Spleen (tissue), 11 donors: Measurements from ENCODE around the gene OSBPL8. TPM values are rescaled to one million over a fixed set of nuclear protein-coding genes. Genes with fewer than 3 reads are reported as not detected.

Experiments used
- DNase-seq: peaks from one replicate; pipeline ENCODE4 v3.0.0-alpha.2; 2020
- H3K27ac ChIP-seq, 8 donors: fragments of 200-600 bp; sonication (generic) in 7 of 8; 1 replicate in 4 of 8; 2 replicates in 4 of 8; pipeline versions ENCODE4 v1.5.0 to v1.8.0; 2016 to 2021; ENCODE audit warnings: inconsistent platforms in 4 of 8, mild to moderate bottlenecking in 4 of 8, moderate library complexity in 1 of 8
- H3K27me3 ChIP-seq, 7 donors: fragments of 200-600 bp; sonication (generic) in 6 of 7; replicated peaks in 1 of 7; 1 replicate in 4 of 7; 2 replicates in 3 of 7; pipeline versions ENCODE4 v1.5.0 to v1.8.0; 2016 to 2021; ENCODE audit warnings: inconsistent platforms in 3 of 7, mild to moderate bottlenecking in 1 of 7
- H3K36me3 ChIP-seq, 6 donors: fragments of 200-600 bp; sonication (generic) in 5 of 6; 1 replicate in 4 of 6; 2 replicates in 2 of 6; pipeline versions ENCODE4 v1.5.0 to v1.8.0; 2016 to 2021; ENCODE audit warnings: inconsistent platforms in 2 of 6
- H3K4me1 ChIP-seq, 6 donors: fragments of 200-600 bp; sonication (generic) in 5 of 6; 1 replicate in 3 of 6; 2 replicates in 3 of 6; pipeline versions ENCODE4 v1.5.0 to v1.8.0; 2016 to 2021; ENCODE audit warnings: inconsistent platforms in 3 of 6
- H3K4me3 ChIP-seq, 8 donors: fragments of 200-600 bp; sonication (generic) in 7 of 8; 1 replicate in 4 of 8; 2 replicates in 4 of 8; pipeline versions ENCODE4 v1.5.0 to v1.8.0; 2016 to 2021; ENCODE audit warnings: inconsistent platforms in 4 of 8, mild to moderate bottlenecking in 4 of 8, moderate library complexity in 2 of 8
- H3K9me3 ChIP-seq, 8 donors: fragments of 200-600 bp; sonication (generic) in 7 of 8; 1 replicate in 4 of 8; 2 replicates in 4 of 8; pipeline versions ENCODE4 v1.5.0 to v1.8.0; 2016 to 2021; ENCODE audit warnings: inconsistent platforms in 4 of 8
- CTCF ChIP-seq, 11 experiments: fragments of 200-600 bp in 7 of 11; fragments of 450-650 bp in 4 of 11; sonication (generic) in 4 of 11; IDR thresholded peaks in 8 of 11; conservative IDR thresholded peaks in 3 of 11; 1 replicate in 7 of 11; 2 replicates in 4 of 11; pipeline versions ENCODE4 v1.4.0 to v1.8.0; 2016 to 2021; ENCODE audit warnings: antibody characterized with exemption in 11 of 11, inconsistent platforms in 4 of 11, mild to moderate bottlenecking in 1 of 11
- POLR2A ChIP-seq, 3 donors: fragments of 450-650 bp; IDR thresholded peaks; one replicate each; pipeline ENCODE4 v1.5.1; 2017; ENCODE audit warnings: antibody characterized with exemption in 3 of 3, mild to moderate bottlenecking in 1 of 3
- POLR2AphosphoS5 ChIP-seq, 3 donors: sonication (generic); formaldehyde crosslinking; IDR thresholded peaks; one replicate each; pipeline ENCODE4 v1.5.1; 2017; ENCODE audit warnings: antibody characterized with exemption in 3 of 3
- WGBS, 5 donors: extraction: QIAGEN DNeasy Blood & Tissue Kit in 3 of 5; methylation state at CpG; one replicate each; pipeline versions ENCODE4 v1.1.5 to v1.1.7; 2013 to 2018; 5-methylcytosine and 5-hydroxymethylcytosine counted together
- intact Hi-C: fragments of 100-400 bp; cut with DNase I; formaldehyde crosslinking; loops from one replicate; pipeline ENCODE4 v1.15.0; 2023; ENCODE audit warnings: low total_unique reads
- polyA plus RNA-seq, 3 donors: library from polyadenylated mRNA; stranded (reverse); fragments of 200-250 nt; gene quantifications; one replicate each; pipeline ENCODE4 v1.2.1, GENCODE V29; 2013
- small RNA-seq, 4 donors: library from RNA; depleted of rRNA; stranded (forward); fragments of <200 nt; gene quantifications; one replicate each; pipeline ENCODE3, GENCODE V24; 2016
- total RNA-seq, 7 donors: library from RNA; depleted of rRNA in 3 of 7; stranded (reverse); fragments of >200 nt in 3 of 7; fragmentation: NEBNext Ultra II Directional in 4 of 7; extraction: Animal tissue kit (Norgen Biotek cat#: 25700) in 4 of 7; gene quantifications; one replicate each; pipeline versions ENCODE4 v1.1.0 to v1.2.1, GENCODE V29; 2016 to 2021
- donor health status: healthy with polysubstance abuse.
- donor health status: DM: no; HTN: no; CAD: no; lungs with moderate emphysema.
- donor health status: DM: no; HTN: no; CAD: no.
- donor health status: Bipolar disorder and iron deficiency.
- donor health status: healthy.
- donor health status: DM: no; HTN: no; CAD: no.
- donor health status: DM: yes; HTN: yes; CAD: no.

OSBPL8 gene
- total and polyA plus RNA-seq, 10 donors, result 10.7 to 127 (median 109) TPM

DNA sequence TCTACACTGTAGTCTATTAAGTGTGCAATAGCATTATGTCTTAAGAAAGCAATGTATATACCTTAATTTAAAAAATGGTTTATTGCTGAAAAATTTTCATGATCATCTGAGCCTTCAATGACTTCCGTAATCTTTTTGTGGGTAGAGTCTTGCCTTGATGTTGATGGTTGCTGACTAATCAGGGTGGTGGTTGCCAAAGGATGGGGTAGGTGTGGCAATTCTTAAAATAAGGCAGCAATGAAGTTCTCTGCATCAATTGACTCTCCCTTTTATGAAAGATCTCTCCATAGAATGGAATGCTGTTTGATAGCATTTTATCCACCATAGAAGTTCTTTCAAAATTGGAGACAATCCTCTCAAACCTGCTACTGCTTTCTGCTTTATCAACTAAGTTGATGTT is 252.5 kb downstream of the OSBPL8 start:
- no peaks in the 10 kb centered on the region for H3K4me1 ChIP-seq
- peaks cover 0 to 12% (median 0%) of the 10 kb centered on the region in 7 donors for H3K27me3 ChIP-seq
- H3K27ac ChIP-seq, result no peak overlapping the region
- no peak for DNase-seq
- no peaks in the 10 kb centered on the region for H3K36me3 ChIP-seq
- WGBS, 5 donors, result 90 to 100% (median 95%) methylated on average over 1 of the region's 1 CpG
- TF ChIP-seq POLR2A (IDR thresholded peaks at IDR 0.05) (no peak), CTCF (IDR thresholded peaks at IDR 0.05 in 8 of 11, conservative IDR thresholded peaks at IDR 0.05 in 3 of 11) (no peak), POLR2AphosphoS5 (IDR thresholded peaks at IDR 0.05) (no peak)
- intact Hi-C loops, result no loop called here
- no peaks in the 10 kb centered on the region for H3K9me3 ChIP-seq
- no peak overlapping the region for H3K4me3 ChIP-seq

DNA sequence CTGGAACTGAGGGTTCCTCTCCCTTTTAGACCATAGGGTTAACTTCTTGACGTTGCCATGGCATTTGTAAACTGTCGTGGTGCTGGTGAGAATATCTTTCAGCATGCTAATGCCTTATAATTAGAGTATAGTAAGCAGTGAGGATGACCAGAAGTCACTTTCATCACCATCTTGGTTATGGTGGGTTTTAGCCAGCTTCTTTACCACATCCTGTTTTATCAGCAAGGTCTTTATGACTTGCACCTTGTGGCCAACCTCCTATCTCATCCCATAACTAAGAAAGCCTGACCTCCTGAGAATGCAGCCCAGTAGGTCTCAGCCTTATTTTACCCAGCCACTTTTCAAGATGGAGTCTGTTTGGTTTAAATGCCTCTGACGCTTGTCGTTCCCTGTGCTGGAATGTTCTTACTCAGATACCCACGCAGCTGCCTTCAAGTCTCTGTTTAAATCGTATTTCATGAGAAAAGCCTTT is 255.5 kb downstream of the OSBPL8 start:
- no peaks in the 10 kb centered on the region for H3K36me3 ChIP-seq
- DNase-seq, result no peak
- H3K9me3 ChIP-seq, result no peaks in the 10 kb centered on the region
- intact Hi-C loops, result no loop called here
- H3K27me3 ChIP-seq, result peaks cover 0 to 5% (median 0%) of the 10 kb centered on the region in 7 donors
- 85 to 92% (median 86%) methylated on average over 6 of the region's 6 CpGs for WGBS, 5 donors
- no peak overlapping the region for H3K27ac ChIP-seq
- H3K4me1 ChIP-seq, result no peaks in the 10 kb centered on the region
- TF ChIP-seq POLR2AphosphoS5 (IDR thresholded peaks at IDR 0.05) (no peak), POLR2A (IDR thresholded peaks at IDR 0.05) (no peak), CTCF (IDR thresholded peaks at IDR 0.05 in 8 of 11, conservative IDR thresholded peaks at IDR 0.05 in 3 of 11) (no peak)
- H3K4me3 ChIP-seq, result no peak overlapping the region

- intact Hi-C loops, result no loop called here
- no peak for DNase-seq
- TF ChIP-seq POLR2A (IDR thresholded peaks at IDR 0.05) (no peak), CTCF (IDR thresholded peaks at IDR 0.05 in 8 of 11, conservative IDR thresholded peaks at IDR 0.05 in 3 of 11) (no peak), POLR2AphosphoS5 (IDR thresholded peaks at IDR 0.05) (no peak)
- Histone ChIP-seq H3K9me3 (no peaks in the 10 kb centered on the region), H3K27ac (no peak overlapping the region), H3K4me3 (no peak overlapping the region), H3K36me3 (no peaks in the 10 kb centered on the region), H3K27me3 (peaks cover 0 to 5% (median 0%) of the 10 kb centered on the region in 7 donors), H3K4me1 (no peaks in the 10 kb centered on the region)
- 79 to 94% (median 86%) methylated on average over 2 of the region's 2 CpGs for WGBS, 5 donors
Measured at GRCh38 chr12:76303365-76303764, 256.2 kb downstream of the OSBPL8 start.

Small RNAs within 50 kb of the gene (small RNA-seq; reads per million reads assigned to genes)
- 0 reads per million in 4 donors for gene RN7SKP172

Other genes starting within 250 kb of the OSBPL8 start
- gene BBS10, start 211.4 kb downstream of the OSBPL8 start, total RNA-seq, result 10 to 100 TPM in 4 of 7 donors, 1 to 10 TPM in 3; 6.7 to 15.0 (median 11.8) TPM
- 1 to 10 TPM; 5.2 to 7.4 (median 6.1) TPM for gene BBS10, start 211.4 kb downstream of the OSBPL8 start, polyA plus RNA-seq
- 10 to 100 TPM; 37.9 to 69.4 (median 49.7) TPM for gene ZDHHC17, start 204.3 kb upstream of the OSBPL8 start, total RNA-seq
- 10 to 100 TPM; 10.1 to 13.4 (median 12.5) TPM for gene ZDHHC17, start 204.3 kb upstream of the OSBPL8 start, polyA plus RNA-seq